HG03558 (cell line): Measurements from ENCODE around the gene PLEK.
"Not testable (repeated sequence)": the region's sequence is repeated elsewhere in the genome, so short reads cannot be mapped to it uniquely, and the experiment has no call there.

ENCODE experiments used
- ATAC-seq: cut with Tn5 transposase; IDR thresholded peaks from one replicate; pipeline ENCODE4 v1.9.1; 2021; ENCODE audit warnings: moderate number of reproducible peaks; ENCODE audit not compliant: unreplicated experiment; ENCODE audit errors: extremely low read depth

PLEK gene

DNA sequence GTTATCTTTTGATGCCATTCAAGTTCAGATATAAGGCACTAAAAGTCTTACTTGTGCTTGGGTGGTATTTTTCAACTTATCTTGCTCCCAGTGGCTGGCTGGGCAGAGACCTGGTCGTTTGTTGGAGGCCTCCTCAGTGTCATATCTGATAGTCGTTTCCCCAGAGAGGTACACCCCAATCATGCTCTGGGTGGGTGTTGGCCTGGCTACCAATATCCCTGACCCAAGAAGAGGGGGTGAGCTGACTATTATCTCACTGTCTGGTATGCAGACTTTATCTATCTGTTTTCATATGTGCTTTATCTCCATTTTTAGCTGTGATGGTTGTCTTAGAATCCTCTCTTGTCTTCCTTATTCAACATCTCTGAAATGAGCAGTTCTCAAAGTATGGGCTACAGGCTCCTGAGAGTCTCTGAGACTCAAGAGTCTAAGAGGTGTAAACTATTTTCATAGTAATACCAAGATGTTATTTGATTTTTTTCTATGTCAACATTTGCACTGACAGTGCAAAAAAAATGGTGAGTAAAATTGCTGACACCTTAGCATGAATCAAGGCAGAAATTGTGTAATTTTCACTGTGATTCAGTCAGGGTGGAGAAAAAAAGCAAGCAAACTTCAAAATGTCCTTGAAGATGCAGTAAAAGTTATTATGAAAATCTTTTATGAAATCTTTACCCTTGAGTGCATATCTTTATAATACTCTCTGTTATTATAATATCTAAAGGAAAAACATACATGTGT, 12.3 kb upstream of the PLEK start:
- no peak for ATAC-seq

DNA sequence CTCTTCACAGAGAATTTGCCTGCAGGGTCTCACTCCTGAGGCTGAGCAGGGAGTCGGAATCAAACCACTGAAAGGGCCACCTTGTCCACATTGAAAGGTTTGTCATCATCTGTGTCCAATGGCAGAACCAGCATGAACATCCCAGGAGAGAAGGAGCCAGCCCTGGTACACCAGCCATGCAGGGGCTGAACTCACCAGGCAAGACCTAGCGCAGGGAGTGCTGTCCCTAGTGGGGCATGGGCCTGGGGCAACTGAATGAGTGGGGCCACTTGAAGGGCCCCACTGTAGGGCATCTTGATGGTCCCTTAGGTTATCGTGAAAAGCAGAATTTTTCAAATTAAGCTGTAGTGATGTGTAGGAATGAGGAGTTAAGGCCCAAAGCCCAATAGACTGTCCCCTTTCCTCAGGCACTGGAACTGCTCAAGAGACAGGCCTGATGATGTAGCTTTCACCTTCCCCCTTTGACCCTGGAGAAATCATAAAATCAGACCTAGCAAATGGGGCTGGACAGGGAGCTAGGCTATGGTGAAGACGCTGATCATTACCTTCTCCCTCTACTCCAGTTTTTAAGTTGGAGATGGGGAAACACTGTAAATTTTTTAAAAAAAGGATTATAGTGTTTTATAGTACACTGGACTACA, 8.4 kb upstream of the PLEK start:
- ATAC-seq, result no peak

DNA sequence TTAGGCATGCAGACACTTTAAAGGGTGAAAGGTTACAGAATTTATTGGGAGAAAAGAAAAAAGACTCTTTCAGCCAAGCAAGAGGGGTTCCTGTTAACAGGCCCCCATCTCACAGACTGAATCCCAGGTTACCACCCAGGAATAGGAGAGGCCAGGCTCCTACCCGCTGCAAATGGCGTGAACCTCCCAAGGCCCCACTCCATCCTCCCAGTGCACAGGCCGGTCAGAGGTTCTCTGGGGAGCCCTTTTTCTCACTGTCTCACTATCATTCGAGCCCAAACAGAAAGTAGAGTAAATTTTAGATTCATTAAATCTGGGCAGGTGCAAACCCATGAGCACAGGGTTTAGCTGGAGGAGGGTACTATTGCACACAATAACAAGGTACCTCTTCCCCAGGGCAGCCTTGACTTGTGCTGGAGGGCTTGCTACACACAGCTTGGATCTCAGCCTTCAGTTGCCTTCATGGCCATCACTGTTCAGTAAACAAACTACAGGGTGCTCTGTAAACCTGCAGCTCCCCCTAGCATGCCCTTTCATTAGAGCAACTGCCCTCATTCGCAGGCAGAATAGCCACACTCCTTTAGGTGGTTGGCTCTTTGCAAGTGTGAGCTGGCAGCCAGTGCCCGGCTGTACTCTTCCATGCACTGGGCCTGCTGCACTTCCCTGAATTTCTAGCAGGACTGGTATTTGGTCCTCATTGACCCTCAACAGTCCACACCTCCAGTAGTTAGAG, 7.3 kb upstream of the PLEK start:
- ATAC-seq, result no peak

DNA sequence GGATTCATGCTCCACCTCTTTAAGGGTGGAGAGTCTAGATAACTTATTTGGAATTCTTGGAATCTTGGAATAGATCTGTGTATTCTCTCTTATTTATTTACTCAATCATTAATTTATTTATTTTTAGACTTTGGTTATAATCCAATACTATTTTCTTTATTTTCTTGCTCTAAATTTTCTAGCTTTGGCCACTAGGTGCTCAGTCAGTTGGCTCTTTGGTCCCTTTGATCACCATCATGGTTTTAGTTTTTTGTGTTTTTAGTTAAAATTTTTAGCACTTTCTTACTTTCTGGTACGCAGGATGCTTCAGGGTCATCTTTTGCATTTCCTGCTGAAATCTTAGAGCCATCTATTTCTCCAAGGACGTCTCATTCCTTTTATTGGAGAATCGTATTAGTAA, 5.2 kb upstream of the PLEK start:
- ATAC-seq, result no peak

DNA sequence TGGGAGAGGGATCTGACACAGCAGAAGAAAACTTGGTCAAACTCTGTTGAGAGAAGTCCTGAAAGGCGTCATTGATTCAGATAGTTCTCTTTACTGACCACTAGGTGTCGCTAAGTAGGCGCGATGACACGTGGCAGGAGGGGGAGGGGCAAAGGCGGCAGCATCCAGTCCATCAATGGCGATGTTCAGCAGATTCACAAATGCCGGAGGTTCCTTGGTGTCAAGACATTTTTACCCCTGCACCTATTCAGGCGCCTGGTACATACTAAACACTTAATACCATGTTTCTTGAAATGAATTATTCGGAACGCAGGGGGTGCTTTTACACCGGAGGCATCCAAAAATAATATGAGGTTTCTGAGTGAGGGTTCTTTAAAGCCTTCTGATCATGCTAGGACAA, 3.0 kb upstream of the PLEK start:
- no peak for ATAC-seq

DNA sequence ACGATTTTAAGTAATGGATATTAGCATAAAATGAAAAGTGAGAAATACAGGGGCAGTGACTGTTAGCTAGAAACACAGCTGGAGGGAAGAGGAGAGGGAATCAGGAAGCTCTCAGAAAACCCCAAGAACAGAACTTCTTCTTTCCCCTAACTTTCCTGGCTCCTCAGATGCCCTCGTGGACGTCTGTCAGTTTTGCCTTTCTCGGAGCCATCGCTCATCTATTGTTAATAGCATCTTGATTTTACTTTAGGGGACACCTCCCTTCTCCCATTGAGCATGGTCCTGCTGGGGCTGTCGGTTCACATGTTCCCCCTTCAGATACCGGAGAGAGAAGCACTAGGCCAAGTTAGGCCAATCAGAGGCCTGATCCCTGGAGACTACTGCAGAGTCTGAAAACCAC, 2.3 kb upstream of the PLEK start:
- no peak for ATAC-seq

DNA sequence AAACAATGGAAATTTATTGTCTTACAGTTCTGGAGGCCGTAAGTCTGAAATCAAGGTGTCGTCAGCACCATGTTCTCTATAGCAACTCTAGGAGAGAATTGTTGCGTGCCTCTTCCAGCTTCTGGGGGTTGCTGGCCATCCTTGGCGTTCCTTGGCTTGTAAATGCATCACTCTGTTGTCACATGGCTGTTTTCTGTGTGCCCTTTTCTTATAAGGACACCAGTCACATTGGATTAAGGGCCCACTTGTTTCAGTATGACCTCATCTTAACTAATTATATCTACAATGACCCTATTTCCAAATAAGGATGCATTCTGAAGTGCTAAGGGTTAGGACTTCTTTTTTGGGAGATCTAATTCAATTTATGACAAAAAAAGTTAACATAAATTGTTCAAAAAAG, 1.4 kb upstream of the PLEK start:
- no peak for ATAC-seq

DNA sequence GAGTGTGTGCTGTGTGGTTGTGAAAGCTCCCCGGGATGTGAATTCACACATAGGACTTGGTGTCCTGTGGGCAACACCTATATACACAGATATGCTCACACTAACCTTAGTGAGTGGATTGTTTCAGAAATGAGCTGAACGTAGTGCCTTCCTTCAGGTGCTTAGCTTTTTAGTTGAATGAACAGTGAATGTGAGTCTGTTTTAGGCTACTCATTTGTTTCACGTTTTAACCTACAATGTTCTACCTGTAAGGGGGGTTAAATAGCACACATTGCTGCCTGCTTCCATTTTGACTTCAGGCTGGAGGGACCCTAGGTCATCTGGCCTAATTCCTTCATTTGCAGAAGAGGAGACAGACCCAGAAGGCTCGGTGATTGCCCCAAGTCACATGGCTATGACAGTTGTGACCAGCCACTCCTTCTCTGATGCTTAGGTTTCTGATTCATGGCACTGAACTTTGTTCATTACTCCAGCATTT, 1.0 kb downstream of the PLEK start:
- ATAC-seq, result no peak

DNA sequence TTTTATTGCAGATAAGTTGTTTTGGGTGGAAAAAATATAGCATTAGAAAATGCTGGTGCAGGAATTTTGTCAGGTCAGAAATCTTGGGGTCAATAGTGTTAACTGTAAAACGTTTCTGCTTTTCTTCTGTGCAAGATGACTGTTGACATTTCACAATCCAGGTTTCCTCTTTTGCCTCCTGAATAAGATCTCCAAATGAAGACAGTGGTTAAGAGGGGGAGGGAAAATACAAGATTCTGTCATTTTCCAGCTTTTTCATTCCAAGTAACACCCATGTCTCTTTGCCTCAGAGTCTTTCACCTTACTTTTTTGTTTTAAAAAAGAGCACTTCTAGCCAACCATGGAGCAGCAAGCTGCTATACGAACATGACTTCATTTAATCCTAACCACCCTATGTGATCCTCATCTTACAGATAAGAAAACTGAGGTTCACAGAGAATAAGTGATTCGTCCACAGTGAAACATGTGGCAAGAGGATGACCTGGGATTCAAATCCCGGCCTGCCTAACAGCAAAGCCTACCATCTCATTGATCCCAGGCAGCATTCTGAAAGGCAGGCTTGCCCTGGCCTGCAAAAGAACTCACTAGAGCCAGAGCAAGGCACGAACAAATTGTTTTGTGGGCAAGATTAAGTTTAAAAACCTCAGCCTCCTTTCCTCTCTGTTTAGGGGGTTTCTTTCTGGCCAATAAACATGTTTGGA, 3.0 kb downstream of the PLEK start:
- no peak for ATAC-seq

DNA sequence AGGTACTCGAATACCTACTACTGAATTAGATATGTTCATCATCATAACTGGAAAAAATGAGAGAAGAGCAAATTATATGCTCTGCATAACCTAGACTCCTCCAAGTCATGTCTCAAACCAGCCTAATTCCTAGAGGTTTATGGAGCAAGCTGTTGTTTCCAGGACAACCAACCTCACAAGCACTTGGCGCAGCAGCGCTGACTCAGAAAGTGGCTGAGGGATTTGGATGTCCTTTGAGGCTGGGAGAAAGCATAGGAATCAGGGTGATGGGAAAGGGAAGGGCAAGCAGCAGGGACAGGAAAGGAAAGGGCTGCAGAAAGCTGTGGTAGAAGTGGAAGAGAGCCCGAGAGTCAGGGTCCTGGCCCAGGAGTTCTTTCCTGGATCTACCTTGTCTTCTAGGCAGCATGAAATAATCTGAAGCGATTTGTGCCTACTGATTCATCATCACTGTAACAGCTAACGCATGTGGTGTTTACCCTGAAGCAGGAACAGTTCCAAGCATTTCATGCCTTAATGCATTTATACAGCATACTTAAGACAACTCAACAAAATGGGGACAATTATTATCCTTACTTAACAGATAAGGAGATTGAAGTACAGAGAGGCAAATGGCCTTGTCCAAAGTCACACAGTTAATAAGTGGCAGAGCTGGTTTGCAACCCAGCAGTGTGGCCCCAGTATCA, 3.7 kb downstream of the PLEK start:
- ATAC-seq, result no peak

DNA sequence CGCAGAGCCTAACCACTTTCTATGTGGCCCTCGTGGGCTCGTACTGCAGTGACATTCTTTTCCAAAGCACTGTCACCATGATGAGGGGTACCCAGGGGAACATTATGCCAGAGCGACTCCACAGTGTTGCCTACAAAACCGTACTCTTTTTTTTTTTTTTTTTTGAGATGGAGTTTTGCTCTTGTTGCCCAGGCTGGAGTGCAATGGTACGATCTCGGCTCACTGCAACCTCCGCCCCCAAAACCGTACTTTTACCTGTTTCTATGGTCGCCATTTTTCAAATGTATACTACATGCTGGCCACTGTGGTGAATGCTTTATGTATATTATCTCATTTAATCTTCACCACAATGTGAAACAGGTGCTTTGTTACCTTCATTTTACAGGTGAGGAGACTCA, 4.3 kb downstream of the PLEK start:
- no peak for ATAC-seq

DNA sequence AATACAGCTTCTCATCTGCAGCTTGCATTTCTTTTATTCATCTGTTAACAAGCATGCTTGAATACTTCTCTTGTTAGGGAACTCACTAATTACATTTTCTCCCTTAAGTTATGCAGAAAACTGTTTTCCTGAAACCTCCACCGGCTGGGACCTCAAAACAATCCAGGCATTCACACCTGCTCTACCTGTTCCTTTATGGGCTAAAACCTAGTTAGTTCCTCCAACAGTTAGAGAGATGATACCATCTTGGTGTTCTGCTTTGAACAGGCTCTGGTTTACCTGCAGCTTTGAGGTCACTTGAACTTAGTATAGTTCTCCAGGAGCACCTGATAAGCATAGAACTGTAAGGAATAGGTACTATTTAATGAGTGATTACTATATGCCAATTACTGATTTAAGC, 6.1 kb downstream of the PLEK start:
- ATAC-seq, result no peak

DNA sequence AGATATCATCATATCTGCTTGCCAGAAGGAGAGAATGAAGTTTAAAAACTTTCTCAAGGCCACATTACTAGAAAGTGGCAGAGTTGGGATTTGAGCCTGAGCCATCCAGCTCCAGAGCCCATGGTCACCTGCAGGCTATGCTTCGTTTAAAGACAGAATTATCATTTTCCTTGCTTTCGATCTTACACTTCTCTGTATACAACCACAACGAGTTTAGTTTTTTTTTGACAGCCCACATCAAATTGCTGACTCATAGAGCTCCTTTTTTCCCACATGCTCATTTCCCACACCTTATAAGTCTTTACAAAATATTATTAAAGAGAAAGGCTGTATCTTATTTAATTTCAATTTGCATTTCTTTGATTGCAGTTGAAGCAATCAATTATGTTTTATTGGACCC, 6.5 kb downstream of the PLEK start:
- no peak for ATAC-seq

DNA sequence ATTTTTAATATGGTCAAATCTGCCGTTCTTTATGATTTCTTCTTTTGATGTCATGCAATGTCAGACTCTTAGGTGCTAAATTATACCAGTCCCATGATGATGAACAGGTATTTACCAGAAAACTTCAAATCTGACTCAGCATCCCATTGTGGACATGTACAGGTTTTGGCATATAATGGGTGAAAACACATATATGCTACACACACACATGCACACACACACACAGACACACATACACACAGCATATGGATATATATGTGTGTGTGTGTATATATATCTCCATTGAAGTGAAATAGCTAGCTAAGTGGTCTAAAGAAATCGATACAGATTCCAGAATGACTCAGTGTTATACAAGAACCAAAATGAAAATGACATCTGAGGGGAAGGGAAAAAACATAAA, 7.4 kb downstream of the PLEK start:
- no peak for ATAC-seq

DNA sequence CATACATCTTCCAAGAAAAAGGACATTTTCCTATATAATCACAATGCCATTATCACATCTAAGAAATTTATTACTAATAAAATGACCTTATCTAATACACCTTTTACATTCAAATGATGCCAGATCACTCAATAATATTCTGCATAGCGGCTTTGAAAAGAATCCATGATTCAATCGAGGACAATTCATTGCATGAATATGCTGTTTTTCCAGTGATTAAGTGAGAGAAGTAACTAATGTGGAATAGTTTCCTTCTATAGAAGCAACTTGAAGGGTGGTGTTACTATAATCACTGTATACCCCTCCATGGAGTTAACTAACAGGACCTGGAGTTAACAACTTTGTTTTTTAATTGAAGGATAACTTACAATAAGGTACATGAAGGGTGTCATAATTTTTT, 9.1 kb downstream of the PLEK start:
- ATAC-seq, result no peak

DNA sequence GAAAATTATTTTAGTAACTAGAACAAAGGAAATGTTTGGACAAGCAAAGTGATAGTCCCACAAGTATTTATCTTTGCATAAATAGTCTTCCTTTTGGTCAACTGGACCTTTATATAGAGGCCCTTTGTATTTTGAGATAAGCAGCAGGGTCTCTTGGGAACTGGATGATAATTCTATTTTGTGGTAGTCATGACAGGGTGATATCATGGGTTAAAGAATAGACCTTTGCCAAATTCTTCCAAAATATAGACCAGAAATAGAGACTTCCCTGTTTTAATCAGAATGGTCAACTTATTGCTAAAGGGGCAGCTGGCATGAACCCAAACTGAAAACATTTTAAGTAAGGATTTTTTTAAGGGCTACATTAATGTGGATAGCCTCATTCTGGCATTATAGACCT, 10.5 kb downstream of the PLEK start:
- no peak for ATAC-seq

DNA sequence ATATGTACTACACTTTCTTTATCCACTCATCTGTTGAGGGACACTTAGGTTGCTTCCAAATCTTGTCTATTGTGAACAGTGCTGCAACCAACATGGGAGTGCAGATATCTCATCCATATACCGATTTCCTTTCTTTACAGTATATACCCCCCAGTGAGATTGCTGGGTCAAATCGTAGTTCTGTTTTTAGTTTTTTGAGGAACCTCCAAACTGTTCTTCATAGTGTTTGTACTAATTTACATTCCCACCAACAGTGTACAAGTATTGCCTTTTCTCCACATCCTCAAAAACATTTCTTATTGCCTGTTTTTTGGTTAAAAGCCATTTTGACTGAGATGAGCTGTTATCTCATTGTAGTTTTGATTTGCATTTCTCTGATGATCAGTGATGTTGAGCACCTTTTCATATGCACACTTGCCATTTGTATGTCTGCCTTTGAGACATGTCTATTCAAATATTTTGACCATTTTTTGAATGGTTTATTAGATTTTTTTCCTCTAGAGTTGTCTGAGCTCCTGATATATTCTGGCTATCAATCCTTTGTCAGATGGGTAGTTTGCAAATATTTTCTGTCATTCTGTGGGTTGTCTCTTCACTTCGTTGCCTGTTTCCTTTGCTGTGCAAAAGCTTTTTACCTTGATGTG, 12.2 kb downstream of the PLEK start:
- no peak for ATAC-seq

DNA sequence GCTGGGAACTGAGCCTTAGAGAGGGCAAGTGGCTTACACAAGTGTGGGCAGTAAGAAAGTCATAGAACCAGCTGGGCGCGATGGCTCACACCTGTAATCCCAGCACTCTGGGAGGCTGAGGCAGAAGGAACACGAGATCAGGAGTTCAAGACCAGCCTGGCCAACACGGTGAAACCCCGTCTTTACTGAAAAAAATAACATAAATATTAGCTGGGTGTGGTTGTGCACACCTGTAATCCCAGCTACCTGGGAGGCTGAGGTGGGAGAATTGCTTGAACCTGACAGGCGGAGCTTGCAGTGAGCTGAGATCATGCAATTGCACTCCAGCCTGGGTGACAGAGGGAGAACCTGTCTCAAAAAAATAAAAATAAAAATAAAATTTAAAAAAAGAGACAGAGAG, 13.7 kb downstream of the PLEK start:
- ATAC-seq, result not testable (repeated sequence)

DNA sequence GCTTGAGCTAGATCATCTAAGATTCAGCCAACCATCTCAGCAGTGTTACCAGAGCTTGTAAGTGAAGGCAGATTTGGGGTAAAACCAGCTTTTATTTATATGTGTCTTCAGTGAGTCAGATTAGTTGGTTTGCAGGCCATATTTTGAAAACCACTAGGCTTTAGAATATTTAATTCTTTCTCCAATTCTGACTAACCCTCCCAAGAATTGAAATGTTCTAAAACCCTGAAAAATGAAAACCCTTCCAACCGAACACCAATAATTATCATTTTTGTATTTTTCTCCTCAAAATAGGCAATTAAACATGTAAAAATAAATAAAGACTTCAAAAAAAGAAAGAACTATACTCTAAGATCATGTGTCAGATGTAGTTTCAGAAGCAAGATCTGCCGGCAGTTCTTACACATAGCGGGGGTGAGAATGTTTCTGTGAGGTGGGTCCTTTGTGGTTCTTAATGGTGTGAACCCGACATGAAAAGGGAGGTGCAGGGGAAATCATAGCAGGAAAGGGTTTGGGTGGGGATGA, 14.2 kb downstream of the PLEK start:
- ATAC-seq, result no peak

DNA sequence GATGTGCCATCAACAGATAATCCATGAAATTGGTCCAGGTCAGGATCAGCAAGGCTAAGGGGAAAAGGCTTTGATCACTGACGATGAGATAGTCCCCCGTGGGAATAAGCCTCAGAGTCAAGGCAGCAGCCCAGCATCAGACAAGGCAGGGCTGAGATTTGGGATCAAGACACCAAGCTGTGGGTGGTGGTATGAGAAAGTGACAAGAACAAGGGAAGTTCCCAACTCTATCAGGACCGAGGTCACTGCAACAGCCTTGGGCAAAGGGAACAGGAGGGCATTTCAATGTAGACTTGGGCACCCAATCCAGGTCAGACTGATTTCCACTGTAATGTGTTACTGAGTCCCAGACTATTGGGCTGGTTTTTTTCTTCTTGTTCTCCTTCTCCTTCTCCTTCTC, 18.7 kb downstream of the PLEK start:
- ATAC-seq, result no peak
